ENCODE measurements around the gene SPECC1L.

The SPECC1L gene

GRCh38 chr22:24460418-24461089 is 189.9 kb downstream of the SPECC1L start:
- no peak for TF ChIP-seq CTCF (IDR thresholded peaks at IDR 0.05)

- no peak for TF ChIP-seq CTCF (IDR thresholded peaks at IDR 0.05)
These were observed 192.6 kb downstream of the SPECC1L start for GRCh38 chr22:24463071-24463760.

- TF ChIP-seq CTCF (IDR thresholded peaks at IDR 0.05): no peak
These were observed 194.9 kb downstream of the SPECC1L start for GRCh38 chr22:24465566-24465965.

GRCh38 chr22:24465975-24466374 is 195.3 kb downstream of the SPECC1L start:
- TF ChIP-seq CTCF (IDR thresholded peaks at IDR 0.05): no peak

- TF ChIP-seq CTCF (IDR thresholded peaks at IDR 0.05): no peak
These were observed 196.2 kb downstream of the SPECC1L start for GRCh38 chr22:24466716-24467328.

- TF ChIP-seq CTCF (IDR thresholded peaks at IDR 0.05): no peak
These were observed 196.7 kb downstream of the SPECC1L start for GRCh38 chr22:24467340-24467739.

Data from LNCAP (cell line).